Measurements from ENCODE around the gene BUB1. TPM values are rescaled to one million over a fixed set of nuclear protein-coding genes. Genes with fewer than 3 reads are reported as not detected.
"Not testable (repeated sequence)": the region's sequence is repeated elsewhere in the genome, so short reads cannot be mapped to it uniquely, and the experiment has no call there.

The BUB1 gene
- total RNA-seq, 2 experiments from 2014 or later = 125 to 180 TPM

GRCh38 chr2:110688594-110689091 lies 10.8 kb upstream of the BUB1 start:
- Histone ChIP-seq H3K36me3 (ENCODE audit: insufficient read depth, low read length) (no peaks in the 10 kb centered on the region), H2AFZ (ENCODE audit: low read length) (no peak overlapping the region), H3K79me2 (ENCODE audit: insufficient read depth, low read depth, low read length) (no peaks in the 10 kb centered on the region), H3K27ac (ENCODE audit: low read depth, low read length, poor library complexity, severe bottlenecking) (no peak overlapping the region), H4K20me1 (ENCODE audit: insufficient read depth, low read length) (no peaks in the 10 kb centered on the region), H3K4me2 (ENCODE audit: low read length) (no peak overlapping the region), H3K9me3 (ENCODE audit: low read length) (no peaks in the 10 kb centered on the region), H3K9me2 (ENCODE audit: insufficient read depth, low read length) (no peaks in the 10 kb centered on the region), H3K4me1 (ENCODE audit: insufficient read depth, low read length, poor library complexity, severe bottlenecking) (no peaks in the 10 kb centered on the region), H3K4me3 (ENCODE audit: low read depth, low read length, poor library complexity, severe bottlenecking) (no peak overlapping the region)
- no TSS peak for BruUV-seq (replicated peaks)
- TF ChIP-seq EZH2phosphoT487 (IDR thresholded peaks at IDR 0.05; ENCODE audit: borderline replicate concordance, low read depth, low read length) (no peak), CTCF (conservative IDR thresholded peaks at IDR 0.05; ENCODE audit: low read length) (no peak)
- no peak for DNase-seq (ENCODE audit: low spot score)
- POLR2A ChIA-PET = interaction anchor here (1.1 kb wide), 1 partner anchor 11 kb away, joined by 7 read pairs; the partner anchor contains the start of gene BUB1
- intact Hi-C loops (cut with micrococcal nuclease; ENCODE audit: unreplicated experiment) = no loop called here
- CTCF ChIA-PET (ENCODE audit: unreplicated experiment) = no interaction called here

GRCh38 chr2:110687775-110688484 lies 10.1 kb upstream of the BUB1 start:
- BruUV-seq (replicated peaks); CTCF ChIA-PET (ENCODE audit: unreplicated experiment); intact Hi-C loops (cut with micrococcal nuclease; ENCODE audit: unreplicated experiment): not testable (repeated sequence)

GRCh38 chr2:110682872-110683271 lies 5.0 kb upstream of the BUB1 start:
- H3K27ac ChIP-seq (ENCODE audit: low read depth, low read length, poor library complexity, severe bottlenecking) = no peak overlapping the region
- peaks cover under 1% of the 10 kb centered on the region; the same call in 1 of the 2 replicates for H3K79me2 ChIP-seq (ENCODE audit: insufficient read depth, low read depth, low read length)
- no peak overlapping the region for H2AFZ ChIP-seq (ENCODE audit: low read length)
- CTCF ChIA-PET (ENCODE audit: unreplicated experiment) = no interaction called here
- no peak overlapping the region for H3K4me2 ChIP-seq (ENCODE audit: low read length)
- H4K20me1 ChIP-seq (ENCODE audit: insufficient read depth, low read length) = no peaks in the 10 kb centered on the region
- H3K4me1 ChIP-seq (ENCODE audit: insufficient read depth, low read length, poor library complexity, severe bottlenecking) = peaks cover 13% of the 10 kb centered on the region
- no peak for DNase-seq (ENCODE audit: low spot score)
- intact Hi-C loops (cut with micrococcal nuclease; ENCODE audit: unreplicated experiment) = no loop called here
- H3K36me3 ChIP-seq (ENCODE audit: insufficient read depth, low read length) = no peaks in the 10 kb centered on the region
- no peak overlapping the region for H3K4me3 ChIP-seq (ENCODE audit: low read depth, low read length, poor library complexity, severe bottlenecking)
- no peaks in the 10 kb centered on the region for H3K9me3 ChIP-seq (ENCODE audit: low read length)
- POLR2A ChIA-PET = no interaction called here
- no peaks in the 10 kb centered on the region for H3K9me2 ChIP-seq (ENCODE audit: insufficient read depth, low read length)
- TF ChIP-seq EZH2phosphoT487 (IDR thresholded peaks at IDR 0.05; ENCODE audit: borderline replicate concordance, low read depth, low read length) (no peak), CTCF (conservative IDR thresholded peaks at IDR 0.05; ENCODE audit: low read length) (no peak)
- BruUV-seq (replicated peaks) = no TSS peak

More at GRCh38 chr2:110687775-110688484, 10.1 kb upstream of the BUB1 start:
- H3K36me3 ChIP-seq (ENCODE audit: insufficient read depth, low read length); H3K4me2 ChIP-seq (ENCODE audit: low read length); H2AFZ ChIP-seq (ENCODE audit: low read length); H3K27ac ChIP-seq (ENCODE audit: low read depth, low read length, poor library complexity, severe bottlenecking); DNase-seq (ENCODE audit: low spot score); H3K4me1 ChIP-seq (ENCODE audit: insufficient read depth, low read length, poor library complexity, severe bottlenecking); H3K9me2 ChIP-seq (ENCODE audit: insufficient read depth, low read length); H3K4me3 ChIP-seq (ENCODE audit: low read depth, low read length, poor library complexity, severe bottlenecking); H3K79me2 ChIP-seq (ENCODE audit: insufficient read depth, low read depth, low read length); H4K20me1 ChIP-seq (ENCODE audit: insufficient read depth, low read length); H3K9me3 ChIP-seq (ENCODE audit: low read length): not testable (repeated sequence)
- POLR2A ChIA-PET = interaction anchor here (1.3 kb wide), 1 partner anchor 9 kb away, joined by 4 read pairs; no protein-coding TSS in a partner anchor
